ENCODE measurements around the gene EPN1.

EPN1 gene

GRCh38 chr19:55655648-55656040 lies 19.4 kb upstream of the EPN1 start:
- no peak for TF ChIP-seq CTCF (IDR thresholded peaks at IDR 0.05; ENCODE audit: low read depth, low read length, missing control alignments)
- DNase-seq (ENCODE audit: low read depth) = no peak
- peak overlapping the region; percentile 89 for H3K4me3 ChIP-seq (ENCODE audit: low read depth, low read length)

- TF ChIP-seq CTCF (IDR thresholded peaks at IDR 0.05; ENCODE audit: low read depth, low read length, missing control alignments) = no peak
- peak overlapping the region; percentile 89 for H3K4me3 ChIP-seq (ENCODE audit: low read depth, low read length)
- DNase-seq (ENCODE audit: low read depth) = no peak
Measured at GRCh38 chr19:55656552-55656951, 18.5 kb upstream of the EPN1 start.

GRCh38 chr19:55656988-55657747 lies 17.9 kb upstream of the EPN1 start:
- H3K4me3 ChIP-seq (ENCODE audit: low read depth, low read length) = peak overlapping the region; percentile 89
- no peak for DNase-seq (ENCODE audit: low read depth)
- no peak for TF ChIP-seq CTCF (IDR thresholded peaks at IDR 0.05; ENCODE audit: low read depth, low read length, missing control alignments)

- H3K4me3 ChIP-seq (ENCODE audit: low read depth, low read length) = peak overlapping the region; percentile 89; the same call in 1 of the 2 replicates
- DNase-seq (ENCODE audit: low read depth) = no peak
- no peak for TF ChIP-seq CTCF (IDR thresholded peaks at IDR 0.05; ENCODE audit: low read depth, low read length, missing control alignments)
Measured at GRCh38 chr19:55658846-55659459, 16.1 kb upstream of the EPN1 start.

GRCh38 chr19:55659822-55660221 lies 15.2 kb upstream of the EPN1 start:
- no peak overlapping the region for H3K4me3 ChIP-seq (ENCODE audit: low read depth, low read length)
- DNase-seq (ENCODE audit: low read depth) = no peak
- TF ChIP-seq CTCF (IDR thresholded peaks at IDR 0.05; ENCODE audit: low read depth, low read length, missing control alignments) = no peak

- no peak for DNase-seq (ENCODE audit: low read depth)
- no peak overlapping the region for H3K4me3 ChIP-seq (ENCODE audit: low read depth, low read length)
- TF ChIP-seq CTCF (IDR thresholded peaks at IDR 0.05; ENCODE audit: low read depth, low read length, missing control alignments) = no peak
Measured at GRCh38 chr19:55660404-55660803, 14.6 kb upstream of the EPN1 start.

Data from GM12864 (cell line).